HG02970 (cell line): ENCODE results near the gene MAST2.
"Not testable (repeated sequence)": the region's sequence is repeated elsewhere in the genome, so short reads cannot be mapped to it uniquely, and the experiment has no call there.

Source experiments
- ATAC-seq: cut with Tn5 transposase; IDR thresholded peaks from one replicate; pipeline ENCODE4 v1.9.1; 2021; ENCODE audit warnings: mild to moderate bottlenecking, moderate library complexity, moderate number of reproducible peaks; ENCODE audit not compliant: unreplicated experiment, low FRiP score

MAST2 gene

GRCh38 chr1:45929257-45929687, 125.9 kb downstream of the MAST2 start:
- ATAC-seq = no peak

GRCh38 chr1:45930258-45931150, 127.1 kb downstream of the MAST2 start:
- ATAC-seq = no peak

GRCh38 chr1:45932205-45932604, 128.8 kb downstream of the MAST2 start:
- not testable (repeated sequence) for ATAC-seq

GRCh38 chr1:45934947-45935346, 131.5 kb downstream of the MAST2 start:
- ATAC-seq = no peak

GRCh38 chr1:45938029-45938428, 134.6 kb downstream of the MAST2 start:
- no peak for ATAC-seq

GRCh38 chr1:45942411-45942810, 139.0 kb downstream of the MAST2 start:
- ATAC-seq = no peak

- no peak for ATAC-seq
Measured at GRCh38 chr1:45943185-45943584, 139.8 kb downstream of the MAST2 start.

GRCh38 chr1:45945426-45945825, 142.0 kb downstream of the MAST2 start:
- ATAC-seq = no peak

GRCh38 chr1:45949462-45949861, 146.1 kb downstream of the MAST2 start:
- not testable (repeated sequence) for ATAC-seq

- no peak for ATAC-seq
Measured at GRCh38 chr1:45952072-45952471, 148.7 kb downstream of the MAST2 start.

GRCh38 chr1:45953934-45954847, 150.8 kb downstream of the MAST2 start:
- ATAC-seq = no peak

GRCh38 chr1:45957684-45958083, 154.3 kb downstream of the MAST2 start:
- ATAC-seq = no peak

GRCh38 chr1:45958317-45958716, 154.9 kb downstream of the MAST2 start:
- ATAC-seq = no peak

GRCh38 chr1:45960930-45961715, 157.7 kb downstream of the MAST2 start:
- no peak for ATAC-seq

GRCh38 chr1:45961936-45962335, 158.5 kb downstream of the MAST2 start:
- not testable (repeated sequence) for ATAC-seq

GRCh38 chr1:45968941-45969666, 165.7 kb downstream of the MAST2 start:
- ATAC-seq = no peak

- no peak for ATAC-seq
Measured at GRCh38 chr1:45969866-45970265, 166.5 kb downstream of the MAST2 start.

GRCh38 chr1:45971335-45971734, 167.9 kb downstream of the MAST2 start:
- ATAC-seq = no peak

GRCh38 chr1:45971922-45972531, 168.6 kb downstream of the MAST2 start:
- no peak for ATAC-seq
